ENCODE data around the gene CENPA.
"Not testable (repeated sequence)": the region's sequence is repeated elsewhere in the genome, so short reads cannot be mapped to it uniquely, and the experiment has no call there.

Gene CENPA

DNA sequence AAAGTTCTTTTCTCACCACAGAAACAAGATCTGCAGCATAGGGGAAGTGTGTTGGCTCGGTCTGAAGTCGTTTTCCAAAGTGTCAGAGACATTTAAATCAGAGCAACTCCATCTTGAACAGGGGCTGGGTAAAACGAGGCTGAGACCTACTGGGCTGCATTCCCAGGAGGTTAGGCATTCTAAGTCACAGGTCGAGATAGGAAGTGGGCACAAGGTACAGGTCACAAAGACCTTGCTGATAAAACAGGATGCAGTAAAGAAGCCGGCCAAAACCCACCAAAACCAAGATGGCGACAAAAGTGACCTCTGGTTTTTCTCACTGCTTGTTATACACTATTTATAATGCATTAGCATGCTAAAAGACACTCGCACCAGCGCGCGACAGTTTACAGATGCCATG, 24.9 kb upstream of the CENPA start:
- DNase-seq (ENCODE audit: low read depth): not testable (repeated sequence)

DNA sequence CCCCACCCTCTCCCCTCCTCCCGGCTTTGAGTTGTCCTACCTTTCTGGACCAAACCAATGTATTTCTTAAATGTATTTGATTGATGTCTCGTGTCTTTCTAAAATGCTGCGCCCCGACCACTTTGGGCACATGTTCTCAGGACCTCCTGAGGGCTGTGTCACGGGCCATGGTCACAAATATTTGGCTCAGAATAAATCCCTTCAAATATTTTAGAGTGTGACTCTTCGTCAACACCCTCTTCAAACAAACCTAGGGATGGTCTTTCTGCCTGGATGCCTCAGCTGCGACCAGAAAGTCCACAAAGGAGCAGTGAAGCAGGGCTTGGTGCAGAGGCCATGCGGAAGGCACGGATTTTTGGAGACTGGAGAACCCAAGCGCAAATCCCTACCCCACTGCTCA, 22.8 kb upstream of the CENPA start:
- DNase-seq (ENCODE audit: low read depth): no peak

DNA sequence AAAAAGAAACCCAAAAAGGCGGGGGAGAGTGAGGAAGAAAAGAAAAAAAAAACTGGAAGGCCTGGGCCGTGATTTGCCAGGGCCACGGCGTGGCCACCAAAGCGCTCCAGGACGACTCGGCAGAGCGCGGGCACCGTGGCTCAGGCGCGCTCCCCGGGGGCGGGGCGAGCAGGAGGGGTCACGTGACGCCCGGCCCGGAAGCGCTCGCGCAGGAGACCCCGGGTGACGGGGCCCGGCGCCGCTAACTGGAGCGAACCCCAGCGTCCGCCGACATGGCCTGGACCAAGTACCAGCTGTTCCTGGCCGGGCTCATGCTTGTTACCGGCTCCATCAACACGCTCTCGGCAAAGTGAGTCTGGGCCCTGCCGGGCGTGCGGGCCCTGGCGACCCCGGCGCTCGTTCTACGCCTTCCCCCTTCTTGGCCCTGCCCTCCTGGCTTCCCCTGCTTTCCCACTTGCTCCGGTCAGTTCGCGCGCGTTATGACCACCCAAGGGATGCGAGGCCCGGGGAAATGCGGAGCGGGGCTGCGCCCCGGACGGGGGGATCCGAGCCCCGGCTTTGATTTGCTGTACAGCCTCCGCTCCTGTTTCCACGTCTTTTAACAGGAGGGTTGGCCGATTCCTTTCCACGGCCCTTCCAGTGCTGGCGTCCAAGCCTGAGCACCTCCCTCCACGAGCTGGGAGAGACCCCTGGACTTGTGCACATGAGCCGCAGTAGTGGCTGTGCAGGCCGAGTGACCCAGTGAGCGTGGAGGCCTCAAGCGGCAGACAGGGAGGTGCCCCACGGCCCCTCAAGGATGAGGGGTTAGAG, 21.6 kb upstream of the CENPA start, which contains the start of gene SLC35F6:
TSS of gene SLC35F6 (plus strand) at position 207 of the 810 bp plus-strand sequence. CDS start at position 273, 66 bp downstream.
- DNase-seq (ENCODE audit: low read depth): peak; percentile 74

DNA sequence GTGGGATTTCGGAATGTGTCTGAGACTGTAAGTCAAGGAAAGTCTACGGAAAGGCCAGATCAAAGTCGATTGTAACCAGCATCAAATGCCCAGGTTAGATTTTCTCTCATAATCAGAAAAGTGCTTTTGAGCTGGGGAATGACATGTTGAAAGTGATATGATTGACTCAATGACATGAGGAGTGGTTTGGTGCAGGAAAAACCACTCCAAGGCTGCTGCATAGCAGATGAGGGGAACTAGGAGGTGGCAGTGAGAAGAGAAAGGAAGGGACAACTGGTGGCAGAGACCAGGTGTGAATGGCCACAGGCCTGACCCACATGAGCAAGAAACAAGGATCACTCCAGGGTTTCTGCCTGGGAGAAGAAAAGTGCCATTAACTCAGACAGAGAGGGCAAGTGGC, 20.9 kb upstream of the CENPA start:
- DNase-seq (ENCODE audit: low read depth): no peak

DNA sequence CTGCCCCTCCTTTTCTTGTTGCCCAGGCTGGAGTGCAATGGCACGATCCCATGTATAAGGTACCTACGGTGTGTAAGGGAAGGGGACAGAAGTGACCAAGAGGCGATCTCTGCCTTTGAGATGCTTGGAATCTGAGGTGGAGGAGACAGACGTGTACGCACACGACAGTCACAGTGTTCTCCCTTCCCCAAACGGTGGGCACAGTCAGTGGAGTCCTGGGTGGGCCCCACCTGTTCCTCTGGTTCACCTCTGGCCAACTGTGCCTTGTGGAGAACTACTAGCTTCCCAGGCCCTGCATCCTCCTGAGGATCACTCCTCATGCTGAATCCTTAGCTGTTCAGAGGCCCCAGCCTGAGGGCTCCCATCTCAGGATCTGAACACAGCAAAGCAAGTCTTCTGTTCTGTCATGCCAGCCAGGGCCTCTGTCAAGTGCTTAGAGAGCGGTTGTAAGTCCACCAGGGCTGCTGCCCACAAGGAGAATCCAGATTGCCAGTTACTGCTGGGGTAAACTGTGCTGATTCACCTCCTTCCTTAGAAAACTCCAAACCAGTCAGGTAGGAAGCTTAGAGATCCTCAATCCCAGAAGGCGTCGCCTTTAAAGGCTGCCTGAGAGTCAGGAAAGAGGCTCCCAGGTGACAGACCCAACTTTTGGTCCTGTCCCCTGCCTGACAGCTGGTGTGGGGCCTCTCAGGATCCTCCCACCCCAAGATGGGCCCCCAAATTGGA, 20.2 kb upstream of the CENPA start:
- DNase-seq (ENCODE audit: low read depth): no peak

DNA sequence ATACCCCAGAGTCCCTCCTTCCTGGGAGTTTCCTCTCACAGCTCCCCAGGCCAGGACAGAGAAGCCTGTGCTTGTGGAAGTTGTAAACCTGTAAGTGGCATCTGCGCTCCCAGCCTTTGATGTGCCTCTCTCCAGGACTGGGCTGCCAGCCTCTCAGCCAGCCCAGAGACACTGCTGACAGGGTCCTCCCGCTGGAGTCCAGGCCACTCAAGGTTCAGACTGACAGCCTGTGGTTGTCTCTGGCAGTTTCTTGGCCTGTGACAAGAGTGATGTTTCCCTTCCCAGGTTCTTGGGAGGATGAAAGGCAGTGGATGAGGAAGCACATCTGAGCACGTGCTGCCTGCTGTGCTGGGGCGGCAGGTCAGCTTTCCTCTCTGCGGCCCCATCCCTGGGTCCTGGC, 18.7 kb upstream of the CENPA start:
- DNase-seq (ENCODE audit: low read depth): no peak

DNA sequence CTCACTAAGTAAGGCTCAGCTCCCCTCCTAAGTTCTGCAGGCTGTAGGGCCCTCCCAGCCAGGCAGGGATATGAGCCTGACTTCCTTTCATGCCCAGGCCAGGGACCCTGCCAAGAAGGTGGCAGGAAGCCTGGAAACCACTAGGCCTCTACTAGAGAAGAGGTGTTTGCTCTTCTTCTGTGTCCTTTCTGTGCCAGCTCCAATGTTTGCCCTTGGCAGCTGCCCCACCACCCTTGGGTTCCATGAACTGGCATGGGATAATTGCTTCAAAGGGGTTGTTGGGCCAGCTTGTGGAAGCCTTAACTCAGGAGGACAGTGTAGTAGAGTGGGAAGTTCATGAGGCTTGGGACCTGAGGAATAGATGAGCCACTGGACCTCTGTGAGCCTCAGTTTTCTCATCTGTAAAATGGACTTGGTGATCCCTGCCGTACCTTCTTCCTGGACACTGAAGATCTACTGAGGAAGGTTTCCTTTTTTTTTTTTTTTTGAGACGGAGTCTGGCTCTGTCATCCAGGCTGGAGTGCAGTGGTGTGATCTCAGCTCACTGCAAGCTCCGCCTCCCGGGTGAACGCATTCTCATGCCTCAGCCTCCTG, 17.9 kb upstream of the CENPA start:
- no peak for DNase-seq (ENCODE audit: low read depth)

DNA sequence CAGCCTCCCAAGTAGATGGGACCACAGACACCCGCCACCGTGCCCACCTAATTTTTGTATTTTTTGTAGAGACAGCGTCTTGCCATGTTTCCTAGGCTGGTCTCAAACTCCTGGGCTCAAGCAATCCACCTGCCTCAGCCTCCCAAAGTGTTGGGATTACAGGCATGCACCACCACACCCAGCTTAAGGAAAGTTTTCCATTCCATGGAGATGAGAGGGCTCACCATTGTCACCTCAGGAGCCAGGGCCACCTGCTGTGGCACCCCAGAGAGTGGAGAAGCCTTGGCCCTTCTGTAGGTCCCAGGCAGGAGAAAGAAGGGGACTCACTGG, 17.1 kb upstream of the CENPA start:
- no peak for DNase-seq (ENCODE audit: low read depth)

DNA sequence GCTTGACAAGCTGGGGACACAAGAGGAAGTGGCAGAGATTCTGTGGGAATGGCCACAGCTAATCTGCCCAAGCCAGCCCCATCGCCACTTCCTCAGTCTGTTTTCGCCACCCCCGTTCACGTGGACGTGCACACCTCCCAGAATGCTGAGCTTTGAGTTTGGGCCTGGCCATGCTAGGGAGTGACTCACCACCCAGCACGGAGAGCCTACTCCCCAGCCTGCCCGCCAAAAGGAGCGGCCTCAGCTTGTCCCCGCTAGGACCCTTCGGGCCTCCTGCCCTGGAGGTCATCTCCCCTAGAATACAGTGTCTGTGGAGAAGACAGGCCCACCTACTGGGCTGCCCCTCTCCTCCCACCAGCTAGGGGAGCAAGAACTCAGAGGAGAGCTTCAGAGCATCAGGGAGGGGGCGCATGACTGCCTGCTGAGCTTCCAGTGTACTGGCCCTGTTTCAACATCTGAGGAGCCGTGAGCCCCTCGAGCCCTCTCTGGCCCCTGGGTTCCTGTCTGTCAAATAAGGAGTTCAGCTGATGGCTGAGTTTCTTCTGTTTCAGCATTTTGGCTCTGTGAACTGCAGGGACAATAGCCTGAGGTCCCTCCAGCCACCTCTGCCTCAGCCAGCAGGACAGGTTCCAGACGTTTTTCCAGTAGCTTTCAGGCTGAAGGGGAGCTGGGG, 16.6 kb upstream of the CENPA start:
- DNase-seq (ENCODE audit: low read depth): no peak

DNA sequence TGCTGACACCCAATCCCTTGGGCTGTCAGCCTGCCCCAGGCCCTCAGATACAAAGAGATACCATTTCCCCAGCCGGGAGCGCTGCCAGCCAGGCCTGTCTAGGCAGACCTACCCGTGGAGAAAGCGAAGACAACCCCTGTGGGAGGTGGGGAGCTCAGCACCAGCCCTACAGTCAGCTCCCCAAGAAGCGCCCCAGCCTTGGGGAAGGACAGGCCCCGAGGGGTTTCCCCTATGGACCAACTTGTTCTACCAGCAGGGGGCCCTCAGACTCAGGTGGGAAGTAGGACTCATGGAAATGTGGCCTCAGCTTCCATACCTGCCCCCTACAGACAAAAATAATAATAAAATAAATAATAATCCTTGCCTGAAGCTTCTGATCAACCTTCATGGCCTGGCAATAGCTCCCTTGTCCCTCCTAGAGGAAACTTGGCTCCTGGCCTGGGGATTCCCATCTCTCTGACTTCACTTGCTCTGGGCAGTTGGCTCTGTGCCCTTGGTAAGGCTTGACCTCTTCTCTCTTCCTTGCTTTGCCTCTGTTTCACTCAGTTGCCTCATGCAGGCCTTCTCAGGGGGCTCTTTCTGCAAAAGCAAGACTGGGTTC, 14.8 kb upstream of the CENPA start:
- no peak for DNase-seq (ENCODE audit: low read depth)

DNA sequence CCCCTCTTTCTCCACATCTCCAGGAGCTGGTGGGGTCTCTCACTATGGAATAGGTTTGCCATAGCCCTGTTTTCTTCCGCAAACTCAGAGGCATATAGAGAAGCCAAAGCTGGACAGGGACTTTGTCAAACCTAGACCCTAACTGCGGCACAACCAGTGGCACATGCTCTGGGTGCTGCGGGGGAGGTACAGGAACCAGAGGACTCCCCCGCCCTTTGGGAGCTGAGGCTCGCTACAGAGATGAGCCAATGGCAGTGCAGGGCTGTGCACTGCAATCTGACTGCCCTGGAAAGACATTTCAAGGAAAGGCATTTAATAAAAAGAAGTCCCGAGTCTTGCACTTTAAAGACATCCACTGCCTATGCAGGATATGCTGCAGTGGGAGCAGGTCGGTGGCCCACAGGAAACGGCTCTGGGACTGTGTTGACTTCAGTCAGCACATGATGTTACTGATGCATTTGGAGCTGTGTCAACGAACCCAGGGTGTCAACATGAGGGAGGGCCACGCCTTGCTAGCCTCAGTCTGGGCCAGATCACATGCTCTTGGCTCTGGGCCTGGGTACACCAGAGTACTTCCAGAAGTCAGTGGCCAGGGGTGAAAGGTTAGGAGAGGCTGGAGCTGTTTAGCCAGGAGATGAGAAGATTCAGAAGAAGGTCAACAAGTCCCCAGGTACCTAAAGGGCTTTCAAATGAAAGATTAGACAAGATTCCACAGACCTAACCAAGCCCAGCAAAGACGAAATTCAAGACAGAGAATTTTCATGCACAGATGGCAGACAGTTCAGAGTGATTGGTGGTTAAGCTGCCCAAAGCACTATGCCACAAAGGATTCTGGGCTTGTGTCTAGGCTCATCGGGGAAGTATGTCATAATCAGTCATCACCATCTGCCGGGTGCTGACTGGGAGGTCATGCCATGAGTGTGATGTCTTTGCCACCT, 13.5 kb upstream of the CENPA start:
- DNase-seq (ENCODE audit: low read depth): no peak

DNA sequence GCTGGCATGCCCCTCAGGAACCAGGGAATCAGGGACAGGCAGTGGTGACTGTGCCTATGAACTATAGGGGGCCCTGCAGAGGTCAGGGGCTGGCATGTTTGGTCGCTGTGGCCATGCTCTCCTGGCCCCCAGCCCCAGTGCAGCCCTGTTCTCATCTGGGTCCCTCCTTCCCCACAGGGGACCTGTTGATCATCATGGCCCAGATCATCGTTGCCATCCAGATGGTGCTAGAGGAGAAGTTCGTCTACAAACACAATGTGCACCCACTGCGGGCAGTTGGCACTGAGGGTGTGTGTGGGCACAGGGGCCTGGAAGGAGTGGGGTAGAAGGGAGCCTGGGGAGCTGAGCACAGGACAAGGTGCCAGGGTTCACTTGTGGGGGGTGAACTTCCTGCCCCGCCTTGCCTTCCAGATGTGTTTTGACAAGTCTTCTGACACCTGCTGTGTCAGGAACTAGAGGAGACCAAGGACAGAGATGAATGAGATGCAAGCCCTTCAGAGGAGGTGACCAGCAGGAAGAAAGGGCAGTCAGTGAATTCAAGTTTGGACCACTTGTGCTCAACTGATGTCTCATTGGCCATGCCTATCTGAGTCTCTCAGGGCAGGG, 9.6 kb upstream of the CENPA start:
- DNase-seq (ENCODE audit: low read depth): no peak

DNA sequence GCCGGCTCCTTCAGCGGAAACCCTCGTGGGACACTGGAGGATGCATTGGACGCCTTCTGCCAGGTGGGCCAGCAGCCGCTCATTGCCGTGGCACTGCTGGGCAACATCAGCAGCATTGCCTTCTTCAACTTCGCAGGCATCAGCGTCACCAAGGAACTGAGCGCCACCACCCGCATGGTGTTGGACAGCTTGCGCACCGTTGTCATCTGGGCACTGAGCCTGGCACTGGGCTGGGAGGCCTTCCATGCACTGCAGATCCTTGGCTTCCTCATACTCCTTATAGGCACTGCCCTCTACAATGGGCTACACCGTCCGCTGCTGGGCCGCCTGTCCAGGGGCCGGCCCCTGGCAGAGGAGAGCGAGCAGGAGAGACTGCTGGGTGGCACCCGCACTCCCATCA, 7.8 kb upstream of the CENPA start:
- DNase-seq (ENCODE audit: low read depth): no peak

DNA sequence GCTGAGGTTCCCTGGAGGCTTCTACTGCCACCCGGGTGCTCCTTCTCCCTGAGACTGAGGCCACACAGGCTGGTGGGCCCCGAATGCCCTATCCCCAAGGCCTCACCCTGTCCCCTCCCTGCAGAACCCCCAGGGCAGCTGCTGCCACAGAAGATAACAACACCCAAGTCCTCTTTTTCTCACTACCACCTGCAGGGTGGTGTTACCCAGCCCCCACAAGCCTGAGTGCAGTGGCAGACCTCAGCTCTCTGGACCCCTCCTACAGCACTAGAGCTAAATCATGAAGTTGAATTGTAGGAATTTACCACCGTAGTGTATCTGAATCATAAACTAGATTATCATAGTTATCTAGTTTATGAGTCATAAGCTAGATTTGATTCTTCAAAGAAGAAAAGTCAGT, 7.3 kb upstream of the CENPA start:
- no peak for DNase-seq (ENCODE audit: low read depth)

DNA sequence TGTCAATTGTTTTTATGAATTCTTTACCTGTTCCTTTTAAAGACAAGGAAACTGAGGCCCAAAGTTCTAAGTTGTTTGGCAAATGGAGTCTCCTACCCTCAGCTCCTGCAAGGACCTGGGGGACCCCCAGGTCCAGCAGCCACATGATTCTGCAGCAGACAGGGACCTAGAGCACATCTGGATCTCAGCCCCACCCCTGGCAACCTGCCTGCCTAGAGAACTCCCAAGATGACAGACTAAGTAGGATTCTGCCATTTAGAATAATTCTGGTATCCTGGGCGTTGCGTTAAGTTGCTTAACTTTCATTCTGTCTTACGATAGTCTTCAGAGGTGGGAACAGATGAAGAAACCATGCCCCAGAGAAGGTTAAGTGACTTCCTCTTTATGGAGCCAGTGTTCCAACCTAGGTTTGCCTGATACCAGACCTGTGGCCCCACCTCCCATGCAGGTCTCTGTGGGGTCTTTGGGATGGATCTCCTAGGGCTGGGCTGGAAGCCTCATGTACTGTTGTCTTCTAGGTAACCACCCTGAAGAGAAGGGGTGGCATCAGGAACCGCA, 5.6 kb upstream of the CENPA start:
- no peak for DNase-seq (ENCODE audit: low read depth)

DNA sequence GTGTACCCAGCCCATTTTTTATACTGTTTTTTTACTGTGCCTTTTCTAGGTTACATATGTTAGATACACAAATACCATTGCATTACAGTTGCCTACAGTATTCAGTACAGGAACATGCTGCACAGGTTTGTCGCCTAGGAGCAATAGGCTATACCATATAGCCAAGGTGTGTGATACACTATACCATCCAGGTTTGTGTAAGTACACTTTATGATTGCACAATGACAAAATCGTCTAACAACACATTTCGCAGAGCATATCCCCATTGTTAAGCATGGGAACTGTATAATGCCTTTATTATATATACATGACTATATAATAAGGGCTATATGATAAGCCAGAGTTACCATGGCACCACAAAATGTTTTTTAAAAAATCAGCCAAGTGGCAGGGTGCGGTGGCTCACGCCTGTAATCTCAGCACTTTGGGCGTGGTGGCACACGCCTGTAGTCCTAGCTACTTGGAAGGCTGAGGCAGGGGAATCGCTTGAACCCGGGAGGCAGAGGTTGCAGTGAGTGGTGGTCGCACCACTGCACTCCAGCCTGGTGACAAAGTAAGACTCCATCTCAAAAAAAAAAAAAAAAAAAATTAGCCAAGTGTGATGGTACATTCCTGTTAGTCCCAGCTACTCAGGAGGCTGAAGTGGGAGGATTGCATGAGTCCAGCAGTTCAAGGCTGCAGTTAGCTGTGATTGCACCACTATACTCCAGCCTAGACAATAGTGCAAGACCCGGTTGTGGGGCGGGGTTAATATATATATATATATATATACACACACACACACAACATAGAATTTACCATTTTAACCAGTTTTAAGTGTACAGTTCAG, 2.8 kb upstream of the CENPA start:
- DNase-seq (ENCODE audit: low read depth): no peak

DNA sequence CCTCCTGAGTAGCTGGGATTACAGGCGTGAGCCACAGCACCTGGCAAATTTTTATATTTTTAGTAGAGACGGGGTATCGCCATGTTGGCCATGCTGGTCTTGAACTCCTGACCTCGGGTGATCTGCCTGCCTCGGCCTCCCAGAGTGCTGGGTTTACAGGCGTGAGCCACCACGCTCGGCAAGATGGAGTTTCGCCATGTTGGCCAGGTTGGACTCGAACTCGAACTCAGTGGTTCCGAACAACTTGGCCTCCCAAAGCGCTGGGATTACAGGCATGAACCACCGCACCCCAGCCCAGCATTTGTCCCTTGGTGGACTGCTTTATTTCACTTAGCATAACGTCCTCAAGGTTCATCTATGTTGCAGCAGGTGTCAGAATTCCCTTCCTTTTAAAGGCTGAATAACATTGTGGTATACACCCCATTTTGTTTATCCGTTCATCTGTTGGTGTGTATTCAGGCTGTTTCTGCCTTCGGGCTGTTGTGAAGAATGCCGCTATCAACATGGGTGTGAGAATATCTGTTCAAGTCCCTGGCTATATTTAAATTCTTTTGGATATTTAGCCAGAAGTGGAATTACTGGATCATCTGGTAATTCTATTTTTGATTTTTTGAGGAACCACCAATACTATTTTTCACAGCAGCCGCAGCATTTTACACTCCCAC, 1.2 kb upstream of the CENPA start:
- no peak for DNase-seq (ENCODE audit: low read depth)

DNA sequence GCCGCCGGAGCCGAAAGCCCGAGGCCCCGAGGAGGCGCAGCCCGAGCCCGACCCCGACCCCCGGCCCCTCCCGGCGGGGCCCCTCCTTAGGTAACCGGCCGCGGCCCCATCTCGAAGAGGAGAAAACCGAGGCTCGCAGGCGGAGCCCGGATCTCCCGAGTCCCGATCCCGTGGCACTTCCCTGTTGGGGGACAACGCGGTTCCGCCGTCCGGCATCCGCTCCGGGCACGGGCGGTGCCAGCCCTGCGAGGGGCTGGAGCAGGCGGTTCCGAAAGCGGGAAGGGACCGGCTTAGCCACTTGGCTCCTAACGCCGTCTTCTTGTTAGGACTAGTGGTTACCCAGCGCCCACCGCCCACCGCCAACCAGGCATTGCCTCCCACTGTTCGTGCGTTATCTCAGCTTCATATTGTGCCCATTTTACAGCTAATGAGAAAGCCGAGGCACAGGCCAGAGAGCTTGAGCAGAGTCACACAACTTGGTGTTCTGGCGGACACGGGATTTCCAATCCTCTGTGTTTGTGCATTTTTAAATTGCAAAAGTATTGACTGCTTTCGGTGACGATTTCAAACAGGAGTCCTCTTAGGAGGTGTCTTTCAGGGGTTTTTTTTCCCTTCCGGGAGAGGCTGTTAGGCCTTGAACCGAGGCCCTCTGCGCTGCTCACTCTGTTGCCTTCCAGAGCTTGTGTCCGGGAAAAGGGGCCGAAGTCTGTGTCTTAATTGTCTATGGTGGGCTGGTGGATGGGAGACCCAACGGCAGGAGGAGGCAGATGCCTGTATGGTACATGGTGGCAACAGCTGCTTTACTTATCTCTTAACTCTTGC, 562 bp downstream of the CENPA start:
- no peak for DNase-seq (ENCODE audit: low read depth)
